ENCODE measurements around the gene CRELD1. TPM values are rescaled to one million over a fixed set of nuclear protein-coding genes. Genes with fewer than 3 reads are reported as not detected.

The CRELD1 gene
- total RNA-seq, 1 experiment from 2014 or later: 18.7 TPM

DNA sequence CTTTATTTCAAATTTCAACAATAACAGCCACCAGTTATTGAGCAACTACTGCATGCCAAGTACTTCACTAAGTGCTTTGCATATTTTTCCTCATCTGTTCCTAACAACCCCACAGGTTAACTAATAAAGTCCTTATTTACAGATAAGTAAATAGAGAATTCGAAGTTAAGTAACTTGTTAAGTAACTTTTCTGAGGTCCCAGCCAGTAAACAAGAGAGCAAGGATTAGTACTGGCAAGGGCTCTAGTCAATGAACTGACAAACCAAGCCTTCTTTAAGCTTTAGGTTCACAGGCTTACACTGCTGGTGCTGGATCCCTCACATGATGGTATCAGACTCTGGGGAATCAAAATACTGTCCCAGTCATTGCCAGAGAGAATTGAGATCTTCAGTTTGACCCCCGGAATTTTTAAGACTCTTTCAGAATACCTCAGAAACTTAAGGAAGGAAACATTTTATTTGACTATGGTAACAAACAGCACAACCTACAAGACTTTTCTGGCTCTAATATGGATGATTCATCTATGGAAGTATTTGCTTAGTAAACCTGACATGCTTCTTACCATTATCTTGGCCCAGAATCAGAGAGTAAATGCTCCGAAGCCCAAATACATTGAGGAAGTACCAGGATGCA, 36.5 kb downstream of the CRELD1 start:
- ChIA-PET RAD21 (ENCODE audit: low non-redundant PET in 1 of 2, low total read pairs in 2 of 2, uncharacterized antibody in 2 of 2, unreplicated experiment in 2 of 2) (no interaction called here), POLR2A (no interaction called here), CTCF (no interaction called here)
- intact Hi-C loops (cut with micrococcal nuclease): no loop called here
- Histone ChIP-seq H3K4me2 (ENCODE audit: low read length) (no peak overlapping the region), H3K36me3 (ENCODE audit: control insufficient read depth in 1 of 2, insufficient read depth in 2 of 2, low read length in 2 of 2) (peaks cover 13 to 34% of the 10 kb centered on the region in 2 experiments), H4K20me1 (ENCODE audit: insufficient read depth) (no peaks in the 10 kb centered on the region), H3K27ac (ENCODE audit: low read depth, low read length) (no peak overlapping the region), H3K9ac (ENCODE audit: low read length) (no peak overlapping the region), H3K4me1 (ENCODE audit: control insufficient read depth in 1 of 2, insufficient read depth in 2 of 2, low read length in 2 of 2) (no peaks in the 10 kb centered on the region), H3K9me3 (ENCODE audit: control insufficient read depth in 1 of 2, insufficient read depth in 1 of 2, low read depth in 1 of 2, low read length in 2 of 2) (no peaks in the 10 kb centered on the region), H3K4me3 (replicated peaks in 1 of 2; ENCODE audit: low read depth in 1 of 2, low read length in 2 of 2) (no peak overlapping the region), H2AFZ (ENCODE audit: low read depth, low read length, poor library complexity, severe bottlenecking) (no peak overlapping the region), H3K27me3 (ENCODE audit: insufficient read depth, low read length) (no peaks in the 10 kb centered on the region), H3K79me2 (ENCODE audit: insufficient read depth, low read length) (no peaks in the 10 kb centered on the region), H3K9me2 (ENCODE audit: insufficient read depth) (0 out of 2 replicates have a peak, but pooled peaks cover 4% of the 10 kb centered on the region)
- no peak for DNase-seq (ENCODE audit: low read depth, low spot score)
- no peak for ATAC-seq
- no TSS peak for BruUV-seq (replicated peaks)
- TF ChIP-seq, protein P1, sequence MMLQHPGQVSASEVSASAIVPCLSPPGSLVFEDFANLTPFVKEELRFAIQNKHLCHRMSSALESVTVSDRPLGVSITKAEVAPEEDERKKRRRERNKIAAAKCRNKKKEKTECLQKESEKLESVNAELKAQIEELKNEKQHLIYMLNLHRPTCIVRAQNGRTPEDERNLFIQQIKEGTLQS (IDR thresholded peaks at IDR 0.05): no peak
- no peak for TF ChIP-seq TCF7L2 (IDR thresholded peaks at IDR 0.05; ENCODE audit: borderline replicate concordance, extremely low read depth, insufficient read depth, insufficient read length)
- no peak for TF ChIP-seq POLR2A (IDR thresholded peaks at IDR 0.05; ENCODE audit: borderline replicate concordance, extremely low read depth, insufficient read depth, insufficient read length)
- TF ChIP-seq, protein P2, sequence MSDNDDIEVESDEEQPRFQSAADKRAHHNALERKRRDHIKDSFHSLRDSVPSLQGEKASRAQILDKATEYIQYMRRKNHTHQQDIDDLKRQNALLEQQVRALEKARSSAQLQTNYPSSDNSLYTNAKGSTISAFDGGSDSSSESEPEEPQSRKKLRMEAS (IDR thresholded peaks at IDR 0.05): no peak
- TF ChIP-seq SP1 (IDR thresholded peaks at IDR 0.05; ENCODE audit: low read depth): no peak
- TF ChIP-seq, protein P3, sequence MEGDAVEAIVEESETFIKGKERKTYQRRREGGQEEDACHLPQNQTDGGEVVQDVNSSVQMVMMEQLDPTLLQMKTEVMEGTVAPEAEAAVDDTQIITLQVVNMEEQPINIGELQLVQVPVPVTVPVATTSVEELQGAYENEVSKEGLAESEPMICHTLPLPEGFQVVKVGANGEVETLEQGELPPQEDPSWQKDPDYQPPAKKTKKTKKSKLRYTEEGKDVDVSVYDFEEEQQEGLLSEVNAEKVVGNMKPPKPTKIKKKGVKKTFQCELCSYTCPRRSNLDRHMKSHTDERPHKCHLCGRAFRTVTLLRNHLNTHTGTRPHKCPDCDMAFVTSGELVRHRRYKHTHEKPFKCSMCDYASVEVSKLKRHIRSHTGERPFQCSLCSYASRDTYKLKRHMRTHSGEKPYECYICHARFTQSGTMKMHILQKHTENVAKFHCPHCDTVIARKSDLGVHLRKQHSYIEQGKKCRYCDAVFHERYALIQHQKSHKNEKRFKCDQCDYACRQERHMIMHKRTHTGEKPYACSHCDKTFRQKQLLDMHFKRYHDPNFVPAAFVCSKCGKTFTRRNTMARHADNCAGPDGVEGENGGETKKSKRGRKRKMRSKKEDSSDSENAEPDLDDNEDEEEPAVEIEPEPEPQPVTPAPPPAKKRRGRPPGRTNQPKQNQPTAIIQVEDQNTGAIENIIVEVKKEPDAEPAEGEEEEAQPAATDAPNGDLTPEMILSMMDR (IDR thresholded peaks at IDR 0.05 in 2 of 3, conservative IDR thresholded peaks at IDR 0.05 in 1 of 3; ENCODE audit: borderline replicate concordance in 1 of 3, insufficient read depth in 1 of 3, low read depth in 2 of 3, low read length in 2 of 3): no peak
- TF ChIP-seq YY1 (IDR thresholded peaks at IDR 0.05; ENCODE audit: extremely low read depth, insufficient replicate concordance, low read depth, low read length): no peak
- TF ChIP-seq ELF1 (IDR thresholded peaks at IDR 0.05; ENCODE audit: borderline replicate concordance, low read depth): no peak
- no peak for TF ChIP-seq CEBPB (IDR thresholded peaks at IDR 0.05; ENCODE audit: low read depth)
- TF ChIP-seq, protein P4, sequence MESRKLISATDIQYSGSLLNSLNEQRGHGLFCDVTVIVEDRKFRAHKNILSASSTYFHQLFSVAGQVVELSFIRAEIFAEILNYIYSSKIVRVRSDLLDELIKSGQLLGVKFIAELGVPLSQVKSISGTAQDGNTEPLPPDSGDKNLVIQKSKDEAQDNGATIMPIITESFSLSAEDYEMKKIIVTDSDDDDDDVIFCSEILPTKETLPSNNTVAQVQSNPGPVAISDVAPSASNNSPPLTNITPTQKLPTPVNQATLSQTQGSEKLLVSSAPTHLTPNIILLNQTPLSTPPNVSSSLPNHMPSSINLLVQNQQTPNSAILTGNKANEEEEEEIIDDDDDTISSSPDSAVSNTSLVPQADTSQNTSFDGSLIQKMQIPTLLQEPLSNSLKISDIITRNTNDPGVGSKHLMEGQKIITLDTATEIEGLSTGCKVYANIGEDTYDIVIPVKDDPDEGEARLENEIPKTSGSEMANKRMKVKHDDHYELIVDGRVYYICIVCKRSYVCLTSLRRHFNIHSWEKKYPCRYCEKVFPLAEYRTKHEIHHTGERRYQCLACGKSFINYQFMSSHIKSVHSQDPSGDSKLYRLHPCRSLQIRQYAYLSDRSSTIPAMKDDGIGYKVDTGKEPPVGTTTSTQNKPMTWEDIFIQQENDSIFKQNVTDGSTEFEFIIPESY (IDR thresholded peaks at IDR 0.05; ENCODE audit: extremely low read depth, insufficient replicate concordance, low read length): no peak
- TF ChIP-seq, protein P5, sequence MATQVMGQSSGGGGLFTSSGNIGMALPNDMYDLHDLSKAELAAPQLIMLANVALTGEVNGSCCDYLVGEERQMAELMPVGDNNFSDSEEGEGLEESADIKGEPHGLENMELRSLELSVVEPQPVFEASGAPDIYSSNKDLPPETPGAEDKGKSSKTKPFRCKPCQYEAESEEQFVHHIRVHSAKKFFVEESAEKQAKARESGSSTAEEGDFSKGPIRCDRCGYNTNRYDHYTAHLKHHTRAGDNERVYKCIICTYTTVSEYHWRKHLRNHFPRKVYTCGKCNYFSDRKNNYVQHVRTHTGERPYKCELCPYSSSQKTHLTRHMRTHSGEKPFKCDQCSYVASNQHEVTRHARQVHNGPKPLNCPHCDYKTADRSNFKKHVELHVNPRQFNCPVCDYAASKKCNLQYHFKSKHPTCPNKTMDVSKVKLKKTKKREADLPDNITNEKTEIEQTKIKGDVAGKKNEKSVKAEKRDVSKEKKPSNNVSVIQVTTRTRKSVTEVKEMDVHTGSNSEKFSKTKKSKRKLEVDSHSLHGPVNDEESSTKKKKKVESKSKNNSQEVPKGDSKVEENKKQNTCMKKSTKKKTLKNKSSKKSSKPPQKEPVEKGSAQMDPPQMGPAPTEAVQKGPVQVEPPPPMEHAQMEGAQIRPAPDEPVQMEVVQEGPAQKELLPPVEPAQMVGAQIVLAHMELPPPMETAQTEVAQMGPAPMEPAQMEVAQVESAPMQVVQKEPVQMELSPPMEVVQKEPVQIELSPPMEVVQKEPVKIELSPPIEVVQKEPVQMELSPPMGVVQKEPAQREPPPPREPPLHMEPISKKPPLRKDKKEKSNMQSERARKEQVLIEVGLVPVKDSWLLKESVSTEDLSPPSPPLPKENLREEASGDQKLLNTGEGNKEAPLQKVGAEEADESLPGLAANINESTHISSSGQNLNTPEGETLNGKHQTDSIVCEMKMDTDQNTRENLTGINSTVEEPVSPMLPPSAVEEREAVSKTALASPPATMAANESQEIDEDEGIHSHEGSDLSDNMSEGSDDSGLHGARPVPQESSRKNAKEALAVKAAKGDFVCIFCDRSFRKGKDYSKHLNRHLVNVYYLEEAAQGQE (IDR thresholded peaks at IDR 0.05; ENCODE audit: low read depth): no peak
- no peak for TF ChIP-seq SIN3A (IDR thresholded peaks at IDR 0.05; ENCODE audit: low read depth)
- no peak for TF ChIP-seq SRF (IDR thresholded peaks at IDR 0.05; ENCODE audit: low read depth)

Data from HCT116 (cell line).